Stimulated activated CD4-positive, alpha-beta T cell treated with anti-CD3 and anti-CD28 coated beads, TNF-alpha, amount 100 ng/mL, for 48 hours (primary cell): ENCODE results near the gene PLSCR4.

Source experiments
- DNase-seq, 3 donors: peaks; one replicate each; pipeline ENCODE4 v3.0.0-alpha.2; 2020; ENCODE audit warnings: low read depth in 3 of 3

PLSCR4 gene

GRCh38 chr3:146195030-146195429 lies 55.9 kb downstream of the PLSCR4 start:
- no peak for DNase-seq

- DNase-seq: no peak
These were observed 59.9 kb downstream of the PLSCR4 start for GRCh38 chr3:146191051-146191450.

DNA sequence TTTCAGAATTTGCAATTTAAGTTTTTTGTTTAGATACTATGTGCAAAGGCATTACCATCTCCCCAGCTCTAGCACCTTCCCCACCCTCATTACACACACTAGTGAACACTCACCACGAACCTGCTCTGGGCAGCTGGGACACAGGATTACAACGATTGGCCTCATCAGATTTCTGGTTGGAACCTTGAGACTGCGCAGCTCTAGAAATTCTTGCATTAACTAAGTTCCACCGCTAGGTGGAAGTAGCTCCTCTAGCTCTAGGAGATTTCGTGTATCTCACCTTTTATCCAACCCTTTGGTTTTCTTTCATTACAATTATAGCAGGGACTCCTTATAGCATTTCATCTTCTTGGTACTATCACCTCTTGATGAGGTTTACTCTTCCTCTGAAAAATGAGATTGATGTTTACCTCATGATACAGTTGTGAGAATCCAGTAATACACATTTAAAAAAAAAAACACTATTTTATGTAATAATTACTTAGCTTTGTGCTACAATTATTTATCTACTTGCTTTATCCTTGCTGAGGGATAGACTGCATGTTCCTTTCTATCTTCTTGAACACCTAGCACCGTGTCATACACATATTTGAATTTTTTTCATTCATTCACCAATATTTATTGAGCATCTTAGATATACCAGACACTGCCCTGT lies 61.3 kb downstream of the PLSCR4 start:
- DNase-seq: peak in 1 of 3 donors; percentile 5

GRCh38 chr3:146187334-146187950 lies 63.5 kb downstream of the PLSCR4 start:
- DNase-seq: no peak

GRCh38 chr3:146184241-146185015 lies 66.5 kb downstream of the PLSCR4 start:
- no peak for DNase-seq

- DNase-seq: no peak
These were observed 69.7 kb downstream of the PLSCR4 start for GRCh38 chr3:146181216-146181615.

GRCh38 chr3:146180376-146180775 lies 70.5 kb downstream of the PLSCR4 start:
- DNase-seq: no peak

DNA sequence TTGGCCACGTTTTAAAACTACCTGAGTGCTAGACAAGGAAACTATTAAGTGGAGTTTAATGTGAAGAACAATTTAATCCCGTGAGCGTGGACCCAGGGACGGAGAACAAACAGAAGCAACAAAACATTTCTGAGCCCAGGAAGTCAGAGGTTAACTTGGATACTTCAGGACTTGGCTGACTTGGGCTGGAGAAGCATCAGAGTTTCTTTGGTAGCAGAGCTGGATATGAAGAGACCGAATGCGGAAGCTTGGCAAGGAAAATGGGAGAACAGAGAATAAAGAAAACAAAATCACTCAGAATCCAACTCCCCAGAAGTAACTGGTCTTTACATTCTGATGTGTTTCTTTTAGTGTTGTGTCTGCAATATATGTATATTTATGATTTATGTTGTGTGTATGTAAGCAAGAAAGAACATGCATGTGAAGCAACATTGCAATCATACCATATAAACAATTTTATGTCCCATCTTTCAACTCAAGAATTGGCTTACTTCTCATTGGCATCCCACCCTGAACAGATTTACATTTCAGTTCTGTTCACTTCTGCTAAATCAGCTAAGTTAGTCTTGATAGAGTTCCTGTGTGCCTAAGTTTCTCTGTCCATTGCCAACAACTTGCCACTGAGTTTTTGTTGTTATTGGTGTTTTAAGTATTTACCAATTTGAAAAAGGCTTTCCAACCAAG lies 72.8 kb downstream of the PLSCR4 start:
- no peak for DNase-seq

DNA sequence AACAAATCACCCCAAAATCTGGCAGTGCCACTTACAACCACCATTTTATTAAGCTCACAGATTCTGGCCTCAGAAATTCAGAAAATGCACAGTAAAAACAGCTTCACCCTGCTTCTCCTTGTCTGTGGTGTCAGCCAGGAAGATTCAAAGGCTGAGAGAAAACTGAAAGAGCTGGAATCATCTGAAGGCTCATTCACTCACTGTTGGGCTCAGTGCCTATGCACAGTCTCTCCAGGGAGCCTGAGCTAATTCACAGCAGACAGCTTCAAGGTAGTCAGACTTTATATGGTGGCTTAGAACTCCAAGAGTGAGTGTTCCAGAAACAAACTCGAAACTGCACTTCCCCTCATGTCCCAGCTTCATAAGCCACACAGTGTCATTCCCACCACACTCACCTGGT lies 73.4 kb downstream of the PLSCR4 start:
- DNase-seq: no peak

DNA sequence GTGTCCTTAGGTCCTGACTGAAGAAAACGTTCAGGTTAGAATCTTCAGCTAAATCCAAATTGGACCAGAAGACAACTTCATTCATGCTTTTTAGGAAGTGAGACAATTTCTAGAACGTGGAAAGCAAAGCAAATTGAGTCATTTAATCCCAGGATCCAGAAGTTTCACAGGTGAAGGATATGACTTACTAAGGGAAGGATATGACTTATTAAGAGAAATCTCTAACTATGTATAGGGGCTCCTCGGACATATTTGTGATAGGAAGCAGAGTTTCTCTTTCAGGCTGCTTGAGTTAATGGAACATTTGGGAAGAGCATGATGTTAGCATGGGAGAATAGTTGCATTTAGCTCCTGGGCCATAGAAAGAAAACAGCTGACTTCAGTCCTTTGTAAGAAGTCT lies 73.8 kb downstream of the PLSCR4 start:
- no peak for DNase-seq

GRCh38 chr3:146172586-146172985 lies 78.3 kb downstream of the PLSCR4 start:
- no peak for DNase-seq

- DNase-seq: no peak
These were observed 80.3 kb downstream of the PLSCR4 start for GRCh38 chr3:146170591-146170990.

- DNase-seq: no peak
These were observed 81.0 kb downstream of the PLSCR4 start for GRCh38 chr3:146169891-146170290.

DNA sequence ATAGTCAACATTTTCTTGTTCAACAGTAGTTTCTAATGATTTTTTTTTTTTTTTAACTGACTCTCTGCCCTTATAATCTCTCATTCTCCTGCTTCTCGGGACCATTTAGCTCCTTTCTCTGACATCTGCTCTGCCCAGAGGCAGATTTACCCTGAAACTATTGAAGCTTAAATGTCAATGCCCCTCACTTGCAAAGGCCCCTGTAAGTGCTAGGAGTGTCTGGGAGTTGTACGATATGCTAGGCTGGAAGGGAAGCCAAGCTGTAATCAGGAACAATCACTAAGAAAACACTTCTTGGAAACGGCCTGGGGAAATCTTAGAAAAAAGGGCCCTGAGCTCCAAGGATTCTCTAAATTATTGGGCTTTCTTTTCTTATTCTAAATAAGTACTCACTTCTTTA lies 84.1 kb downstream of the PLSCR4 start:
- no peak for DNase-seq

DNA sequence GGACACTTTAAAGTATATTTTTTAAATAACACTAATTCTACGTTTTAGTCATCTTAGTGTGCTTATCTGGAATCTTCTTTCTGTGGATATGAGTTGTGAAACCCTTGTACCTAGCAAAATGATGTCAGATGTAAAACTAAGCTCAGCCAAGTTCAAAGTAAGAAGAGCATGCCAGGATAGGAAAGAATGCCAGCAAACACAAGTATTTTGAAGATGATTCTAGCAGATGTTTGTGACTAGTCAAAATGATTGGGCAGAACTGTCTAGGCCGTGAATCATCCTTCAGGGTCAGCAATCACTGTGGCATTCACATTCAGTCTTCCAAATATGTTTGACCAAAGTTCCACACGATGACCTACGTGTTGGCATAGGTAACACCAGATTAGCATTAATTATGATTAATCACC lies 84.5 kb downstream of the PLSCR4 start:
- DNase-seq: no peak

DNA sequence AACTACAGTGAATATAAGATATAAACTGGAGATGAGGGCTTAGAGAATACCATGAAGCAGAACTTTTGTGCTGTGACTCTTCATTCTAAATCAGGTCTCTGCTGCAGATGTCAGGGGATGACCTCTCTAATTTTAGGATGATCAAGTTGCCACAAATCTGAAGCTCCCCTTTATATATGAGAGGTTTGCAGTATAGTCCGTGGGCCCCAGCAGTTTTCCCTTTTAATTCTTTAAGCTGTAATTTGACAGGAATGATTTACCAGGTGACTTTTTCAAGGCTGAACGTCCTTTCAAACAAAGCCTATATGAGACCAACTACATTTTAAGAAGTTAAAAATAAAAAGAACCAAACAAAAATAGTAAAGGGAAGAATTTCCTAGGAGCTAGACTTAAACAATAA lies 85.0 kb downstream of the PLSCR4 start:
- DNase-seq: no peak

GRCh38 chr3:146164971-146165769 lies 85.7 kb downstream of the PLSCR4 start:
- no peak for DNase-seq

DNA sequence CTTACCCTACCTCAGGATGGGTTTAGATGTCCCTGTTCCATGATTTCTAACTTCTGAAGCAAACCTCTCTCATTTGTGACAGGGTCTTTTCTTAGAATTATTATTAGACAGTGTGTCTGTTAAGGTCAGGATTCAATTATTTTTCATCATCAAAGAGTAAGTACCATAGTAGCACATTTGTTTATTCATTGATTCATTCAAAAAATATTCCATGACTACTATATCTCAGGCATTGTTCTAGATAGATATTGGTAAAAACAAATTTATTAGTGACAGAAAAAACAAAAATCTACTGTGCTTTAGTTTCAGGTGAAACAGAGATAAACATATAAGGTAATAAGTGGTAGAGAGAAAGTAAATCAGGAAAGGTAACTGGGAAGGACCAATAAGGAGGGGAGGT lies 86.4 kb downstream of the PLSCR4 start:
- no peak for DNase-seq

DNA sequence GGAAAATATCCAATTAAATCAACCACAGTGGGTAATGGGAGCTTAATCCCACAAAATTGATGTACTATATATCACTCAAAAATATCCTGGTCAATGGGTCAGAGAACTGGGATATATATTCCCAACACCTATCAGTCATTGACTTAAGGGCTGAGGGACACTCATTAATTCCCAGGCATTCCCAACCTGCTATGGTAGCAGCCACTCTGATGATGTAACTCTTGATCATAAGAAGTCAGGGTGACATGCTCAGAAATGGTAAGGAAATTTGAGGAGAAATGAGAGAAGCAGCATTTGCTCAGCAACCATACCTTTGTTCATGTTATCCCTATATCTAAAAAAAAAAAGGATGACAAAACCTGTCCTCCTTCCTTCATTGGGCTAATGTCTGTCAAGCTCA lies 86.8 kb downstream of the PLSCR4 start:
- no peak for DNase-seq

DNA sequence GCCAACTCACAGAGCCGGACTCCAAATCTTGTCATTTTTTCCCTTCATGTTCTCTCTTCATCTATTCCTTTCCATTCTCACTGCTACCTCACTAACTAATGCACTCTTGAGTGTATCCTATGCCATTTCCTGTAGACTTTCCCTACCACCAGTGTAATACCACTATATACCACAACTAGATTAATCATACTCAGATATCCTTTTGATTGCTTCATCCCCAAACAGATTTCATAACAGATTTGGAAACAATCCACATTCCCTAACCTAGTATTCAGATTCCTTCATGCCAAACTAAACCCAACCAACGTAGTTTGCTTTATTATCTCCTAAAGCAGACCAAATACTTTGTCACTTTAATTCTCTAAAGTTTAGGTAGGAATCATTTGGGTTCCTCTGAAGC lies 87.3 kb downstream of the PLSCR4 start:
- DNase-seq: no peak

- DNase-seq: no peak
These were observed 88.3 kb downstream of the PLSCR4 start for GRCh38 chr3:146162561-146162960.

- DNase-seq: no peak
These were observed 89.3 kb downstream of the PLSCR4 start for GRCh38 chr3:146161663-146162002.
